H9 (cell line): ENCODE results near the gene TLDC2. TPM values are rescaled to one million over a fixed set of nuclear protein-coding genes. Genes with fewer than 3 reads are reported as not detected.

Experiments
- DNase-seq: peaks from one replicate; pipeline ENCODE4 v3.0.0-alpha.2; 2017
- H2AFZ ChIP-seq: one replicate; pipeline ENCODE4 v1.6.1; 2013; ENCODE audit warnings: mild to moderate bottlenecking, low read length, control low read depth, moderate library complexity
- H2AK5ac ChIP-seq: 2 replicates; pipeline ENCODE4 v1.6.1; 2013; ENCODE audit warnings: low read length, control low read depth, mixed read lengths; ENCODE audit not compliant: insufficient read length
- H2BK120ac ChIP-seq: one replicate; pipeline ENCODE4 v1.6.1; 2013; ENCODE audit warnings: low read depth, mild to moderate bottlenecking, low read length, control low read depth, inconsistent platforms; ENCODE audit not compliant: poor library complexity, severe bottlenecking
- H2BK12ac ChIP-seq: 2 replicates; pipeline ENCODE4 v1.6.1; 2013; ENCODE audit warnings: low read length, control low read depth, mixed read lengths, low read depth; ENCODE audit not compliant: insufficient read length
- H2BK15ac ChIP-seq: 2 replicates; pipeline ENCODE4 v1.6.1; 2013; ENCODE audit warnings: low read depth, low read length, control low read depth
- H2BK20ac ChIP-seq: one replicate; pipeline ENCODE4 v1.6.1; 2013; ENCODE audit warnings: low read depth, mild to moderate bottlenecking, low read length, control low read depth, inconsistent platforms; ENCODE audit not compliant: poor library complexity, severe bottlenecking
- H2BK5ac ChIP-seq: 2 replicates; pipeline ENCODE4 v1.6.1; 2013; ENCODE audit warnings: low read length, control low read depth, mixed read lengths; ENCODE audit not compliant: insufficient read length
- H3K14ac ChIP-seq: 2 replicates; pipeline ENCODE4 v1.6.1; 2013; ENCODE audit warnings: low read length, control low read depth; ENCODE audit not compliant: insufficient read depth
- H3K18ac ChIP-seq: 2 replicates; pipeline ENCODE4 v1.6.1; 2013; ENCODE audit warnings: low read depth, mild to moderate bottlenecking, mixed read lengths, low read length, control low read depth; ENCODE audit not compliant: insufficient read length
- H3K23ac ChIP-seq: 2 replicates; pipeline ENCODE4 v1.6.1; 2013; ENCODE audit warnings: low read length, control low read depth, mixed read lengths, low read depth; ENCODE audit not compliant: insufficient read length
- H3K23me2 ChIP-seq: 2 replicates; pipeline ENCODE4 v1.6.1; 2013; ENCODE audit warnings: low read depth, mild to moderate bottlenecking, mixed read lengths, low read length, control low read depth; ENCODE audit not compliant: insufficient read length, poor library complexity, severe bottlenecking
- H3K27ac ChIP-seq: 2 replicates; pipeline ENCODE4 v1.5.1; 2013; ENCODE audit warnings: low read length, control low read depth, mixed read lengths, low read depth; ENCODE audit not compliant: insufficient read length
- H3K27me3 ChIP-seq: 2 replicates; pipeline ENCODE4 v1.6.1; 2013; ENCODE audit warnings: low read length, control low read depth, inconsistent platforms; ENCODE audit not compliant: insufficient read depth
- H3K4ac ChIP-seq: 2 replicates; pipeline ENCODE4 v1.6.1; 2013; ENCODE audit warnings: low read depth, mild to moderate bottlenecking, control low read depth, inconsistent platforms, low read length, moderate library complexity
- H3K4me1 ChIP-seq: 2 replicates; pipeline ENCODE4 v1.6.1; 2013; ENCODE audit warnings: low read length, control low read depth, inconsistent platforms; ENCODE audit not compliant: insufficient read depth
- H3K4me2 ChIP-seq: 2 replicates; pipeline ENCODE4 v1.6.1; 2013; ENCODE audit warnings: low read length, control low read depth, mixed read lengths; ENCODE audit not compliant: insufficient read length, insufficient read depth
- H3K56ac ChIP-seq: 2 replicates; pipeline ENCODE4 v1.6.1; 2013; ENCODE audit warnings: low read depth, mild to moderate bottlenecking, mixed read lengths, low read length, control low read depth; ENCODE audit not compliant: insufficient read length
- H3K79me1 ChIP-seq: 2 replicates; pipeline ENCODE4 v1.6.1; 2013; ENCODE audit warnings: low read depth, mild to moderate bottlenecking, moderate library complexity, low read length, control low read depth, inconsistent platforms; ENCODE audit not compliant: insufficient read depth, poor library complexity, severe bottlenecking
- H3K79me2 ChIP-seq: 2 replicates; pipeline ENCODE4 v1.6.1; 2013; ENCODE audit warnings: low read length, control low read depth, inconsistent platforms; ENCODE audit not compliant: insufficient read depth
- H3K9ac ChIP-seq: 2 replicates; pipeline ENCODE4 v1.6.1; 2013; ENCODE audit warnings: low read length, control low read depth, mixed read lengths; ENCODE audit not compliant: insufficient read length; ENCODE audit errors: extremely low read depth
- H3K9me3 ChIP-seq: one replicate; pipeline ENCODE4 v1.6.1; 2013; ENCODE audit warnings: low read depth, low read length, inconsistent platforms; ENCODE audit not compliant: control insufficient read depth
- H3T11ph ChIP-seq: one replicate; pipeline ENCODE4 v1.6.1; 2013; ENCODE audit warnings: mild to moderate bottlenecking, low read length, control low read depth, inconsistent platforms
- H4K20me1 ChIP-seq: one replicate; pipeline ENCODE4 v1.6.1; 2013; ENCODE audit not compliant: control insufficient read depth, insufficient read length, insufficient read depth
- H4K5ac ChIP-seq: 2 replicates; pipeline ENCODE4 v1.6.1; 2013; ENCODE audit warnings: low read depth, mild to moderate bottlenecking, mixed read lengths, low read length, control low read depth; ENCODE audit not compliant: insufficient read length
- H4K8ac ChIP-seq: replicated peaks from 2 replicates; pipeline ENCODE4 v1.6.1; 2013; ENCODE audit warnings: low read length, control low read depth, mixed read lengths, low read depth; ENCODE audit not compliant: insufficient read length
- H4K91ac ChIP-seq: 2 replicates; pipeline ENCODE4 v1.6.1; 2013; ENCODE audit warnings: low read depth, mild to moderate bottlenecking, moderate library complexity, mixed read lengths, low read length, control low read depth; ENCODE audit not compliant: insufficient read length
- H3K27ac Mint-ChIP-seq, 3 experiments: 2 replicates in 2 of 3; 3 replicates in 1 of 3; pipeline ENCODE4 v1.8.0; 2020 to 2021; ENCODE audit warnings: mixed read lengths in 3 of 3, mild to moderate bottlenecking in 1 of 3, moderate library complexity in 1 of 3
- H3K27me3 Mint-ChIP-seq: 2 replicates; pipeline ENCODE4 v1.8.0; 2021; ENCODE audit warnings: low read depth, mild to moderate bottlenecking, moderate library complexity, mixed read lengths
- H3K36me3 Mint-ChIP-seq, 3 experiments: 2 replicates in 2 of 3; 3 replicates in 1 of 3; pipeline ENCODE4 v1.8.0; 2020 to 2021; ENCODE audit warnings: low read depth in 3 of 3, mixed read lengths in 3 of 3; ENCODE audit not compliant: insufficient read depth in 1 of 3
- H3K4me1 Mint-ChIP-seq, 2 experiments: 2 replicates each; pipeline ENCODE4 v1.8.0; 2020; ENCODE audit warnings: mixed read lengths in 2 of 2
- H3K4me3 Mint-ChIP-seq, 2 experiments: 2 replicates in 1 of 2; 3 replicates in 1 of 2; pipeline ENCODE4 v1.8.0; 2020 to 2021; ENCODE audit warnings: mild to moderate bottlenecking in 2 of 2, mixed read lengths in 2 of 2, moderate library complexity in 1 of 2
- H3K9me3 Mint-ChIP-seq, 2 experiments: 2 replicates in 1 of 2; 3 replicates in 1 of 2; pipeline ENCODE4 v1.8.0; 2020; ENCODE audit warnings: mild to moderate bottlenecking in 2 of 2, mixed read lengths in 2 of 2, moderate library complexity in 1 of 2
- CTCF ChIP-seq: fragments of 200-600 bp; sonication (generic); conservative IDR thresholded peaks from 3 replicates; pipeline ENCODE4 v1.8.0; 2021; ENCODE audit warnings: antibody characterized with exemption, mild to moderate bottlenecking
- WGBS: extraction: QIAGEN DNeasy Blood & Tissue Kit; methylation state at CpG from one replicate; pipeline ENCODE4 v1.1.7; 2013; ENCODE audit warnings: missing lambda C conversion rate, low lambda C conversion rate, mixed read lengths; ENCODE audit not compliant: insufficient read length; ENCODE audit errors: extremely low coverage; 5-methylcytosine and 5-hydroxymethylcytosine counted together
- total RNA-seq: library from RNA; stranded (reverse); gene quantifications from 2 replicates; pipeline ENCODE4 v1.2.1, GENCODE V29; 2021

Gene TLDC2
- total RNA-seq, 1 experiment from 2014 or later: 0.11 TPM

GRCh38 chr20:36886859-36887751 is 11.2 kb downstream of the TLDC2 start:
- Mint-ChIP-seq H3K36me3 (peaks cover 0 to 14% (median 13%) of the 10 kb centered on the region in 3 experiments; a peak in 5 of 7 replicates), H3K27me3 (no peaks in the 10 kb centered on the region; the same call in 1 of the 2 replicates), H3K27ac (peak overlapping the region; percentile 60 to 89 (median 76)), H3K4me3 (peak overlapping the region in 1 of 2 experiments; percentile 58; a peak in 3 of 5 replicates), H3K9me3 (no peaks in the 10 kb centered on the region), H3K4me1 (peaks cover 16 to 21% of the 10 kb centered on the region in 2 experiments)
- H3K27ac ChIP-seq: no peak overlapping the region
- no peak overlapping the region for H4K91ac ChIP-seq
- H2BK5ac ChIP-seq: no peak overlapping the region
- no peaks in the 10 kb centered on the region for H3K9me3 ChIP-seq
- no peak overlapping the region for H3K9ac ChIP-seq
- no peaks in the 10 kb centered on the region for H4K20me1 ChIP-seq
- H3K56ac ChIP-seq: no peak overlapping the region
- peak overlapping the region; percentile 16 for H3K4ac ChIP-seq
- H3K79me1 ChIP-seq: no peaks in the 10 kb centered on the region
- peak; percentile 98 for TF ChIP-seq CTCF
- H3K23me2 ChIP-seq: no peaks in the 10 kb centered on the region
- H3K79me2 ChIP-seq: no peaks in the 10 kb centered on the region
- peak overlapping the region; percentile 83 for H3K14ac ChIP-seq
- H4K8ac ChIP-seq: peak overlapping the region; percentile 5
- no peak overlapping the region for H3T11ph ChIP-seq
- WGBS: no CpG with 5 or more reads among the region's 24 CpGs
- H3K4me1 ChIP-seq: no peaks in the 10 kb centered on the region; the same call in none of the 2 replicates
- H3K23ac ChIP-seq: no peak overlapping the region
- H2AK5ac ChIP-seq: no peak overlapping the region
- H2AFZ ChIP-seq: peak overlapping the region; percentile 18
- H3K4me2 ChIP-seq: no peak overlapping the region
- H2BK20ac ChIP-seq: peak overlapping the region; percentile 65
- DNase-seq: peak; percentile 94
- H4K5ac ChIP-seq: peak overlapping the region; percentile 81
- no peaks in the 10 kb centered on the region for H3K27me3 ChIP-seq
- H2BK15ac ChIP-seq: no peak overlapping the region
- H2BK12ac ChIP-seq: peak overlapping the region; percentile 58
- peak overlapping the region; percentile 98 for H3K18ac ChIP-seq
- H2BK120ac ChIP-seq: no peak overlapping the region
